GM21515 (cell line): ENCODE measurements around the gene RNF150.
"Not testable (repeated sequence)": the region's sequence is repeated elsewhere in the genome, so short reads cannot be mapped to it uniquely, and the experiment has no call there.

ENCODE experiments used
- ATAC-seq: cut with Tn5 transposase; IDR thresholded peaks from one replicate; pipeline ENCODE4 v1.9.1; 2021; ENCODE audit not compliant: unreplicated experiment

Gene RNF150

DNA sequence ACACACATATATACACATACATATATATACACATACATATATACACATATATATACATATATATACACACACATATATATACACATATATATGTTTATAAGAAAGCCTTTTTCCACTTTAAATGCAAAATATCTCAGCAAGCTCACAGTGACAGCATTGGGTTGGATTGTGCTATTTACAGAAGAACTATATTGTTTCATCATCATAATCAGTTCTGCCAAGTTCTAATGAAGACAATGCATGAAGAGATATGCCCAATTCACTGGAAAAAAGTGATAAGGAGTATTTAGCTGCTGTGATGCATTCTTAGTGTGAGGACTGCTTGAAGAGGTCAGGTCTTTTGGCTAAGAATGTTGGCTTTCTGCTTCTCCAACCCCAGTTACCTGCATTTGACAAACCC is 54.4 kb downstream of the RNF150 start:
- no peak for ATAC-seq

DNA sequence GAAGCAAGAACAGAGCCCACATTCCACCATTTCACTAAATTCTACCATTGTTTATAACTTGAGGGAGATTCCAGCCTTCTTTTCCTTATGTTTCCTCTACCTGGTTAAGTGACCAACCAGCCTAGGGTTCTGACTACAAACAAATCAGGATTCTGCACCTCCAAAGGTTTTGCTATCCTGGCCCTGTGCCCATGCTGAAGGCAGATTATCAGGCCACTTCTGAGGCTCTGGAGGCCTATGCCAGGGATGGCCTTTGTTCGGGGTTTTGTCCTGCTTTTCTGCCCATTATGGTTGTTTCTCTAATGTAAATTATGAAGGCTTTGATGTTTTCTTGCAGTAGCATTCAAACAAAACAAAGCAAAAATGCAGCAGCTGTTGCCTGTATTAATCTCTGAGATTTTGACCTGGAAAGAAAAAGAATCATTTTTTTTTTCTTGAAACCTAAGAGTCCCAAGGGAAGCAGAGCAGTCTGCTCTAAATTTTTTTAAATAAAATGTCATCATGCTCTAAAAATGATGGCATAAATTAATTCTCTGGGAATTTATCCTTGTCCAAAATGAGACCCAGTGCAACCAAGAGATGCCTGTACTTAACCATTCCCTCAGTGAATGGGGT is 55.6 kb downstream of the RNF150 start:
- no peak for ATAC-seq

DNA sequence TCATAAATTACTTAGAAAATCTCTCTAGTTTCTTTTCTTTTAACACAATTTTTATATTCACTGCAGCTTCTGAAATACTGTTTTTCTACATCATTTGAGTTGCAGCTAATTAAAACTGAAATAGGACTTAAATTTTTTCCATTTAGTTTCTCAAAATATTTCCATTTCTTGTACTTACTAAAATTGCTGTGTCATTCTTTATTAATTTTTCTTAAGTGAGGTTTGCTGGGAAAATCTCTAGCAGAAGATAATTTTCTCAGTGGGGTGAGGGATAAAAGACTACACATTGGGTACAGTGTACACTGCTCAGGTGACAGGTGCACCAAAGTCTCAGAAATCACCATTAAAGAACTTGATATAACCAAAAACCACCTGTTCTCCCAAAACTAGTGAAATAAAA is 57.7 kb downstream of the RNF150 start:
- ATAC-seq = no peak

DNA sequence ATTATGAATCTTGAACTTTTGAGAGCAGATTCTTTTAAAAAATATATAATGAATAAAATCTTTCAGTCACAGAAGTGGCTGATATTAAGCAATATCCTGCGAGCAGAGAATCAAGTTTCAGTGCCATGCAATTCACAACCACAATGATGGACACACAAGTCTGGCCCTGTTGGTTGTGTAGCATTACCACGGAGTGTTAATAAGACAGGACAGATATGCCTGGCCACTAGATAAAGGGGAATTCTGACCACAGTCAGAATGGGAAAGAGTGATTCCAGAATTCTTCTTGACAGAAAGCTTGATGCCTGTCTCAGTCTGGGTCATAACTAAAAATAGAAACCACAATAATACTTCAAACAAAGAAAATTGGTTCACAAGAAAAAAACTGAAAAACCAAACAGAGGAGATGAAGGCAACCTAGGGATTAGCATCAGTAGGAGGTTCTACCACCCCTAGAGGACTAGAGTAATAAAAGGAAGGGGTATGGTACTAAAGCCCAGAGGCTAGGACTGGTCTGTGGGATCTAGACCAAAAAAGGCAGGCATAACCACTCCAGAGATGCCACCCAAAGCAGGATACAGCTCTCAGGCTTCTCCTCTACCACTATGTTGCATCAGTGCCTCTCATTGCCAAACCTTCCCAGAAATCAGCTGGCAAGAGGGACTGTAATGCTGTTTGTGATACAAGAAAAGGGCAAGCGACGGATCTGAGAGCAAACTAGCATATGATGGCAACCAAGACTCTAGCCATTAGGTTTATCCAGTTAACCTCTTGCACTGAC is 59.0 kb downstream of the RNF150 start:
- ATAC-seq = no peak

DNA sequence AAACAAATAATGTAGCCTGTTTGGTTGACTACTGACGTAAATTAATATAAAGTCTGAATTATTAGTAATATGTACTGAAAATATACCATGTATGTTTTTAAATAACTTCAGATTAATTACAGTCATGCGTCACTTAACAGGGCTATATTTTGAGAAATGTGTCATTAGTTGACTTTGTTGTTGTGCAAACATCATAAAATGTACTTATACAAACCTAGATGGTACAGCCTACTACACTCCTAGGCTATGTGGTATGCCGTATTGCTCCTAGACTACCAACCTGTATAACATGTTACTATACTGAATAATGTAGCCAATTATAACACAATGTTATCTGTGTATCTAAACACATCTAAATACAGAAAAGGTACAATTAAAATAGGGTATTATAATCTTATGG is 66.6 kb downstream of the RNF150 start:
- ATAC-seq = no peak

DNA sequence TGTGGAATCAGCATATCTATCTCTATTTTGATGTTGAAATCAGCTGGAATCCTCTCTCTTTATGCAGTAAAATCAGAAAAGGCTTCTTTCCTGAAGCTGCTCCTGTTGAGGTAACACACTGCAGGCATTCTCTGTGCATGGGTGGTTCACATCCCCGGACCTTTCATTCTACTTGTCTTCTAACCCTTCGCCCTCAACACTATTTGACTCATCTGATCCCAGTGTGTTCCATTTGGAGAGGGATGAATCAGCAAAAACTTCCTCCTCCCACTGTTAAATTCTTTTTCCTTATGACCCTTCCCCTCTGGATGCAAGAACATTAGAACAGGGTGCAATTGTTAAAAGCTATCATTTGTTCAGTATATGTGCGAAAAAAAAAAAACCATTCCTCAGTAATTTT is 67.4 kb downstream of the RNF150 start:
- no peak for ATAC-seq

DNA sequence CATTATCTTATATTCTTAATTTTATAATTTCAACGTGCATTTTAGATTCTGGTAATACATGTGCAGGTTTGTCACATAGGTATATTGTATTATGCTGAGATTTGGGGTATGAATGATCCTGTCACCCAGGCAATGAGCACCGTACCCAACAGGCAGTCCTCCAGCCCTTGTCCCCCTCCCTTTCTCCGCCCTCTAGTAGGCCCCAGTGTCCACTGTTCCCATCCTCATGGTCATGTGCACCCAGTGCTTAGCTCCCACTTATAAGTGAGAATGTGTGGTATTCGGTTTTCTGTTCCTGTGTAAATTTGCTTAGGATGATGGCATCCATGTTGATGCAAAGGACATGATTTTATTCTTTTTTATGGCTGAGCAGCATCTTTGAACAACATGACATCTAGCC is 70.6 kb downstream of the RNF150 start:
- no peak for ATAC-seq

DNA sequence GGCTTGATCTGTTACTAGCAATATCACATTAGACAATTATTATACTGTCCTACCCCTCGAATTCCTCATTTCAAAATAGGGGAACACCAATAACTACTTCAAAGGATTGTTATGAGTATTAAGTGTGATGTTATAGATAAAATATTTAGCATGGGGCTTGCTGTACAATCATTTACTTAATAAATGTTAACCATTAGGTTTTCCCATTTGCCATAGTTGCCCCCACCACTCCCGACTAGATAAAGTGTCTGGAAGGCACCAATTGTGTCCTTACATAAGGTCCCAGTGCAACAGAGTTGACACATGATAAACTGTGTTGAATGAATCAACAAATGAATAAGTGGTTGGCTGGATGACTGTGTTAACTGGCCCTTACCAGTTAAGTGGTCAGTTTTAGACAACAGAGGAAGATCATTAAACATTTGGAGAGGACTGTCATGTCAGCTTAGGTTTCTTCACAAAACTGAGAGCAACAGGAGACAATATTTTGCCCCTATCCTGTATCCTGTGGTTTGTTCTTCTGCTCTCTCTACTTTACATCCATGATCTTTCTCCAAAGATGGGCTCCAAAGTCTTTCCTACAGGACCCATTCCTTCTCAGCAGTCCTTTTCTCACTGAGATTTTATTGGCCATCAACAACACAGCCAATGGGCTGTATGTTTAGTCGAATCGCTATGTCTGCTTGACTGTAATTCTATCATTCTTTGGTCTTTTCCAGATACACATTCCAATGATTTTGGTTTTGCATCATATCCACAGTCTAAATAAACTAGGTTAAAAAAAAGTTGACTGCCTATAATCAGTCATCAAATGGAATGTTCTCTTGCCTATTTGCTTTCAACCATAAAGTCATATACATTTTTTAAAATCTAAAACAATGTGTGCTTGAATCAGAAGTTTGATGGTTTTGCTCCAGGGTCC is 74.4 kb downstream of the RNF150 start:
- no peak for ATAC-seq

DNA sequence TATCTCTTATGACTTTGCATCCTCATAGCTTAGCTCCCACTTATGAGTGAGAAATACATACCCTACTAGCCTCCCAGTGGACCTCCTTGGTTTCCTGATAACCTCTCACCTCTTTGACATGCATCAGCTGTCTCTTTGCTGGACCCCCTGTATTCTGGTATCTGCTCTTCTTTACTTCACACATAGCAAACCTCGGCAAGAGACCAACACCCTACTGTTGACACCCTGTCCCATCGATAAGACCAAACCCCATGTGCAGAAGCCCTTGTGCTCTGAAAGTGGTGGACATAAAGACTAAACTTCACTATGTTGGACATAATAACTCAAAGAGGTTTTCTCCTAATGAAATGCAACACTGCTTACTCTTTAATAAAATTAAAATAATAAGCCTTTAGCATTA is 75.7 kb downstream of the RNF150 start:
- ATAC-seq = no peak

DNA sequence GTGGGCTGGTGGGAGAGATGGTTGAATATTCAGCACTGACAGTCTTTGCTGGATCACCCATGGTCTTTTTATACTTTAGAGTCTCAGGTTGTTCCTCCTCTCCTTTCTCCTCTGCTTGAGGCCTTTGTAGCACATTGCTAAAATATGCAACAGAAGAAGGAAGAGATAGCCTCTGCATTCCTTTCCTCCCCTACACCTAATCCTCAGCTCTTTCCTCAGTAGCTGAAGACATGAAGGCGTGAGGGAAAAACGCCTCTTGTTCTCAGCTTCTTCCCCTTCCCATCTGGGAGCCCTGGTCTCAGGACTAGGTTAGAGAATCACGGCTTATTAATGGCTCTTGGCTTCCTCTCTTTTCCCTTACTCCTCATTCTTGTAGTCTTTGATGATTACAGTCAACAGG is 76.8 kb downstream of the RNF150 start:
- no peak for ATAC-seq

DNA sequence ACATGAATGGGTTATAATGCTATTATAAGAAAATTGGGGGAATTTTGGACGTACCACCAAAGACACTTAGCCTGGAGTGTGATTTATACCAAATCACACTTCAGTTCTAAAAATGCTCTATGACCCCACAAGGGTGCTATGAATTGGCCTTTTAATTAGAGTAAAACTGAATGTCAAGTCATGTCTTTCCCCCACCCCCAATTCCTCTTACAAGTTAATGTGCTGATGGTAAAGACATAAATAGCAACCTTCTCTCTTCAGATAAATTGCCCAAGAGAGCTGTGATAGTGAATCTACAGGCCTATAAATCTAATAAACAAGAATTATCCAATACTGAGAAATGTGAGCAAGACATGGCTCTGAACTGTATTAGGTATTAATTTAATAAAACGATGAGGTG is 78.8 kb downstream of the RNF150 start:
- ATAC-seq = no peak

DNA sequence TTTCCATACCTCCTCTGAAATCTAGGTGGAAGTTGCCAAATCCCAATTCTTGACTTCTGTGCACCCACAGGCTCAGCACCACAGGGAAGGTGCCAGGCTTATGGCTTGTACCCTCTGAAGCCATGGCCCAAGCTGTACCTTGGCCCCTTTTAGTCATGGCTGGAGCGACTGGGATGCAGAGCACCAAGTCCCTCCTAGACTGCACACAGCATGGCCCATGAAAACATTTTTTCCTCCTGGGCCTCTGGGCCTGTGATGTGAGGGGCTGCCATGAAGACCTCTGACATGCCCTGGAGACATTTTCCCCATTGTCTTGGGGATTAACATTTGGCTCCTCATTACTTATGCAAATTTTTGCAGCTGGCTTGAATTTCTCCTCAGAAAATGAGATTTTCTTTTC is 82.3 kb downstream of the RNF150 start:
- not testable (repeated sequence) for ATAC-seq

DNA sequence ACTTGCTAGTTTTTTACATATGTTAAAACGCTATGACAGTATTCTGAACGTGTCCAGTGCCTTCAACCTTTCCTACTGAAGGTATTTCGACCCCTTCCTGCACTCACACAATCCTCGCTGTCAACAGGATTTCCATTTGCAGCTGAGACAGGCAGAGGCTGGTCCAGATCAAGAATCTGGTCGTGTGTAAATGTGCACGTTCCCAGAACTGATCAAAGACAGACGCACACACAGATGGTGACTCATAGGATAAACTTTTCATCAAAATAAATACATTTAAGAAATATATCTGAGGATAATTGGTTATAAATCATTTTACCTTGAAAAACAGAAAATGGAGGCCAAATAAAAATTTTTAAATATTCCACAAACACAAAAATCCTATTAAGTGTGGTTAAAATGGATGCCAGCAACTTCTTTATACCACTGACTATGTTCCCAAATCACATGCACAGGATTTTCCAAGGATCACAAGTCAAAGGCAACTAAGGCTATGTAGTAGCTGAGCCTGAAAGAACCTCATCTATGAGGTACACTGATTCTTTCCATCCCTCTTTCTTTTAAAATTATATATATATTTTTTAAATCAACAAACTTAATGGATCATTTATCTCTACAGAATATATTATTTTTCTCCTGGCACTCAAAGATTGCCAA is 85.9 kb downstream of the RNF150 start:
- ATAC-seq = no peak

DNA sequence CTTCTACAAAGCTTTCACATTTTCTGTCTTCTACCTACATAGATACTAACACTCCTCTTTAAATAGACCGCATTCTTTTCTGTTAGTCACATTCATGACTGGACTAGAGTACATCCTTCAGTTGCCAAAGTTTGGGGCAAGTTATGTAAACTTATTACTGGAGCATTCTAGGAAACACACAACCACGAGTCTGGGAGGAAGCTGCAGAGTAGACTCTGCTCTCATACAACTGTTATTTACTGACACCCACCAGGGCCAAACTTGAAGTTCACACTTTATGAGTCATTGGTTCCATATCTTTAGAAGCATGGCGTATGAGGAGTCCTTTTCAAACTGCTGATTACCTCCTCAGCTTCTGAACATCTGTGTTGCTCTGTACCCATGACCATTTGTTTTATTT is 87.0 kb downstream of the RNF150 start:
- no peak for ATAC-seq

DNA sequence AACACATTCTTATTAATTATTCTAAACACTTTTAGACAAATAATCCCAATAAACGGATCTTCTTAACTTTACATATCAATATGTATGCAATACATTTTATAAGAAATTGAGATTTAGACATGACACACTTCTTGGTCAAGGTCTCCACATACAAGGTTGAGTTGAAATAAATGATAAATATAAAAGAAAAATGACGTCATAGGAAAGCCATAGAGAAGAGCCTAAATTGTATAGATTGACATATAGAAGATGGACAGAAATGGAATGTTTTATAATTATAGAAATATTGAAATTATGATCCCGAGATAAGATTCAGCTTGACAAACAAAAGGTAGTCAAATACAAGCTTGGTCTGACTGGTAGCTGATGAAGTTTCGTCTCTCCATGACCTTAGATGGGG is 87.4 kb downstream of the RNF150 start:
- no peak for ATAC-seq

DNA sequence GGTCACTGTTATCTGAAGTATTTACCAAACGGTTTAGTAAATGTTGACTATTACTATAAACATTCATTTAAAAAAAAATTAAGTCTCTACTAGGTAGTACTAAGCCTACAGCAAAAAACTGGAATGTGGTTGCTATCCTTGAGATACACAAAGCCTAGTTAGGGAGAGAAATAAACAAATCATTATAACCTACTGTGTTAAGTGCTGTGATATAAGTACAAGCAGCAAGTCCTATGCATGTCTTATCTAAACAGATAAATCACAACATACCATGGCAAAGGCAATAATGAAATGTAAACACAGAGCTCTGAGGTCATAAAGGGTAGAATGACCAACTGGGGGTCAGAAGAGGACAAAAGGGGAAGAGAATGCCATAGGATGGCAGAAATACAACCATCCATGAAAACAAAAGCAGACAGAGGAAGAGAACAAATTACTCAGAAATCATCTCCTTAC is 92.2 kb downstream of the RNF150 start:
- ATAC-seq = no peak

DNA sequence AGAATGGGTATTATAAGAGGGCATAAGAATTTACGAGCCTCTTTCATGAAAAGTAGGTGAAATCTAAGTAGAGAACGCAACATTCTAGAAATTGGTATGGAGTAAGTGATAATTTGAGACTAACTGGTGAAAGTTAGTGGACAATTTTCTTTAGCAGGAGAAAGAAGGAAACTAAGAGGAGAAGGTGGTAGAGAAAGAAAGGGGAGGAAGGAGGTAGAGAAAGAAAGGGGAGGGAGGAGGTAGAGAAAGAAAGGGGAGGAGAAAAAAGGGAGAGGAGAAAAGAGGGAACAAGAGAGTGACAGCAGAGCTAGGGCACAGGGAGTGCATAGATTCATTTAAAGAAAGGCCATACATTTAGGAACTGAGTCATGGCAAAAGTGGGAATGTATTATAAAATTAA is 94.1 kb downstream of the RNF150 start:
- ATAC-seq = no peak

DNA sequence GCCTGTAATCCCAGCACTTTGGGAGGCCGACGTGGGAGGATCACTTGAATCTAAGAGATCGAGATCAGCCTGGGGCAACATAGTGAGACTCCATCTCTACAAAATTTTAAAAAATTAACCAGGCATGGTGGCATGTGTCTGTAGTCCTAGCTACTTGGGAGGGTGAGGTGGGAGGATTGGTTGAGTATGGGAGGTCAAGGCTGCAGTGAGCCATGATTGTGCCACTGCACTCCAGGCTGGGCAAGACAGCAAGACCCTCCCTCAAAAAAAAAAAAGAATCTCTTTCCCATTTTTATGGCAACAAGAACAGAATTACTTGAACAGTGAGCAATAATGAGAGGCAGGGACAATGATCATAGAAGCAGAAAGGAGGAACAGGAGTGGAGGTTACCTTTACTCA is 94.8 kb downstream of the RNF150 start:
- no peak for ATAC-seq

DNA sequence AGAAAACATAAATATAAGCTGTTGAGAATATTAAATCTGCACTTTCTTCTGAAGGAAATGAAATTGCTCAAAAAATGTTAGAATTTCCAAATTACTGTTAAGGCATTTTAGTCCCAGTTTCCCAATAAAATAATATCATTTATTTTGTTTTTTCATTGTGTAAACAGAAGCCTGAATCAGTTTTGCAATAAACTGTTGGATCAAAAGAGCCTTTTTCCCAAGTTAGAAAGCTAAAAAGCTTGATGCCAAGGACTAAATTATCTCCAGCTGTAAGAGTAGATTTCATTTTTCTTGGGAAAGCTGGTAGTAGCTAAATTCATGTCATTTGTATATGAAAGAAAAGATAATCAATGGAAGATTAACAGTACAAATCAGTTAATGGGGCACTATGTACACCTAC is 95.8 kb downstream of the RNF150 start:
- ATAC-seq = no peak

DNA sequence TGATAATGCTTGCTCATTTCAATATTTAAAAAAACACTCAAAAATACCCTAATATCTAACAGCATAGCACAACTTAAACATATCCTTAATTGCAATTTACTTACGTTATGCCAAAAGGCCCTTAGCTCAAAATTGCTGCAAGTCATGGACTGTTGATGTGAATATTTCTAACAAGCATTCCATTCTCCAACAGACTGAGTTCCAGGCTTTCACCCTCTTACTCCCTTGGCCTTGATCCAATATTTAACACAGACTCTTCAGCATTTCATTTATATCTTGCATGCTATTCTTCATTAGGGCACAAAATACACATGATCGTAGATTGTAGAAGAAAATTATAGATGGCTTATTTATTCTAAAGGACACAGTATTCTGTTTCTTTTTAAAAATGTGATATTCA is 96.5 kb downstream of the RNF150 start:
- no peak for ATAC-seq

DNA sequence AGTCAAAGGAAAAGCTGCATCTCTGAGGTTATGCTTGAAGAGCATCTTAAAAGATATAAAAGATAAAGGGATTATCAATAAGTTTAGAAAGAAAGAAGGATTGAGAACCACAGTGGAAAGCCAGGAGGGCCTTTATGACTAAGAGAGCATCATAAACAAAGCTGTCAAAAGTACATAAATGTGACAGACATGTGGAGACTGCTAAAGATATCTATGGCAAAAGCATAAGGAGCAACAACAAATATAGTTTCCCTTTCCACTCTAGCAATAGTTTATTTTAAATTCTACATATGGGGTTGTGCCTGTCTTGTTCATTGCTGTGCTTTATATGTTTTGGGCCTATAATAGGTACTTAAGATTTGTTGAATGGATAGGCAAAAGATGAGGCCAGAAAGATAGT is 97.3 kb downstream of the RNF150 start:
- ATAC-seq = no peak
